ENCODE results near the gene SELENOO. TPM values are rescaled to one million over a fixed set of nuclear protein-coding genes. Genes with fewer than 3 reads are reported as not detected.
A peak's percentile ranks its signal among the peaks of the same experiment; 100 is the strongest.

SELENOO gene
- total and polyA plus RNA-seq, 12 donors = 9.6 to 29.8 (median 12.2) TPM

DNA sequence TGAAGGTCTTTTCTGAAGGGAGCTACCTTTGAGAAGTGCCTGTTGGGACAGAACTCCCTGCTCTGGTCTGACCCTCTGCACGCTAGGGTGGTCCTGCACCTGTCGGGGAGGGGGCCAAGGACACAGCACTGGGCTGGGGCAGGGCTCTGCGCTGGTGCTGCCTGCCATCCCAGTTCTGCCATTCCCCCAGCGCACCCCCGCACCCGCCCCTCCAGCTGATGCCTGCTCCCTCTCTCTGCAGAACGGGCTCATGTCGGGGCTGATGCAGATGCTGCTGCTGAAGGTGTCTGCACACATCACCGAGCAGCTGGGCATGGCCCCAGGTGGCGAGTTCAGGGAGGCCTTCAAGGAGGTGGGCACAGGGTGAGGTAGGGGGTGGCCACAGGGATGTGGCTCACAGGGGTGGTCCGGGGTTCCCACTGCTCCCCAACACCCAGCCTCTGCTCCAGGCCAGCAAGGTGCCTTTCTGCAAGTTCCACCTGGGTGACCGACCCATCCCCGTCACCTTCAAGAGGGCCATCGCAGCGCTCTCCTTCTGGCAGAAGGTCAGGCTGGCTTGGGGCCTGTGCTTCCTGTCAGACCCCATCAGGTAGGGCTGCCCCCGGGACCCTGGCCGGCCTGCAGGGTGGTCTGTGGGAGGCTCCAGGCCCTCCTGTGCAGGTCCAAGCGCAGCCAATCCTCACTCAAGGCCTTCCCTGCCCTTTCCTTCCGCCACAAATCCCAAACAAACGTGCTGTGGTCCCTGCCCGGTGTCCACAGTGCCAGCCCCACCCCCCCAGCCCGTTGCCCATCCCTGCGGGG is 3.6 kb upstream of the SELENOO start:
- WGBS, 2 donors = 86 to 88% methylated on average over 23 of the region's 23 CpGs
- H3K27me3 ChIP-seq = no peaks in the 10 kb centered on the region
- no peaks in the 10 kb centered on the region for H3K9me3 ChIP-seq
- H3K36me3 ChIP-seq = peaks cover 0 to 68% (median 5%) of the 10 kb centered on the region in 9 donors
- TF ChIP-seq, protein P1, sequence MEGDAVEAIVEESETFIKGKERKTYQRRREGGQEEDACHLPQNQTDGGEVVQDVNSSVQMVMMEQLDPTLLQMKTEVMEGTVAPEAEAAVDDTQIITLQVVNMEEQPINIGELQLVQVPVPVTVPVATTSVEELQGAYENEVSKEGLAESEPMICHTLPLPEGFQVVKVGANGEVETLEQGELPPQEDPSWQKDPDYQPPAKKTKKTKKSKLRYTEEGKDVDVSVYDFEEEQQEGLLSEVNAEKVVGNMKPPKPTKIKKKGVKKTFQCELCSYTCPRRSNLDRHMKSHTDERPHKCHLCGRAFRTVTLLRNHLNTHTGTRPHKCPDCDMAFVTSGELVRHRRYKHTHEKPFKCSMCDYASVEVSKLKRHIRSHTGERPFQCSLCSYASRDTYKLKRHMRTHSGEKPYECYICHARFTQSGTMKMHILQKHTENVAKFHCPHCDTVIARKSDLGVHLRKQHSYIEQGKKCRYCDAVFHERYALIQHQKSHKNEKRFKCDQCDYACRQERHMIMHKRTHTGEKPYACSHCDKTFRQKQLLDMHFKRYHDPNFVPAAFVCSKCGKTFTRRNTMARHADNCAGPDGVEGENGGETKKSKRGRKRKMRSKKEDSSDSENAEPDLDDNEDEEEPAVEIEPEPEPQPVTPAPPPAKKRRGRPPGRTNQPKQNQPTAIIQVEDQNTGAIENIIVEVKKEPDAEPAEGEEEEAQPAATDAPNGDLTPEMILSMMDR (IDR thresholded peaks at IDR 0.05) = no peak
- no peak overlapping the region for H3K27ac ChIP-seq
- DNase-seq = no peak
- peaks cover 4 to 27% (median 18%) of the 10 kb centered on the region in 9 donors for H3K4me1 ChIP-seq
- intact Hi-C loops (cut with DNase I) = loop anchor here in 1 of 10 donors (10.0 kb wide), 1 partner anchor 272 kb away; no protein-coding TSS in a partner anchor
- no peak overlapping the region for H3K4me3 ChIP-seq
- ATAC-seq = no peak

DNA sequence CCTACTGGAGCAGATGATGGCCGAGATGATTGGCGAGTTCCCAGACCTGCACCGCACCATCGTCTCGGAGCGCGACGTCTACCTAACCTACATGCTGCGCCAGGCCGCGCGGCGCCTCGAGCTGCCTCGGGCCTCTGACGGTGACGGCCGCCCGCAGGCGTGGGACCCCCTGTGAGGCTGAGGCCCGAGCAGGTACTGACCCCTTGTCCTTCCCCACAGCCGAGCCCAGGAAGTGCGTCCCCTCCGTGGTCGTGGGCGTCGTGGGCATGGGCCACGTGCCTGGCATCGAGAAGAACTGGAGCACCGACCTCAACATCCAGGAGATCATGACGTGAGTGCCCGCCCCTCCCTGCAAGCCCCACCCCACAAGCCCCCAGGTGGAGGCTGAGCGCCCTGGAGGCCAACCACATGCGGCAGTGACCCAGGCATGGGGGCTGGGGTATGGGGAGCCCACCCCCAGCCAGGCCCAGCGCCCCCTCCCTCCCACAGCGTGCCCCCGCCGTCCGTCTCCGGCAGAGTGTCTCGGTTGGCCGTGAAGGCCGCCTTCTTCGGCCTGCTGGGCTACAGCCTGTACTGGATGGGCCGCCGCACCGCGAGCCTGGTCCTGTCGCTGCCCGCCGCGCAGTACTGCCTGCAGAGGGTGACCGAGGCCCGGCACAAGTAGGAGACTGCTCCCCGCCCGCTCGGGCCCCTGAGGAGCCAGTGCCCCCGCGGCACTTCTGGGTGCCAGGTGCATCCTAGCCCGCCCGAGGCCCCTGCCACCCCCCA is 2.8 kb upstream of the SELENOO start:
- no peak overlapping the region for H3K4me3 ChIP-seq
- H3K9me3 ChIP-seq = no peaks in the 10 kb centered on the region
- WGBS, 2 donors = 94 to 95% methylated on average over 61 of the region's 61 CpGs
- peaks cover 0 to 69% (median 5%) of the 10 kb centered on the region in 9 donors for H3K36me3 ChIP-seq
- DNase-seq (no peak), ATAC-seq (peak in 1 of 8 donors; percentile 11)
- intact Hi-C loops (cut with DNase I) = loop anchor here in 1 of 10 donors (10.0 kb wide), 1 partner anchor 273 kb away; no protein-coding TSS in a partner anchor
- peaks cover 4 to 29% (median 23%) of the 10 kb centered on the region in 9 donors for H3K4me1 ChIP-seq
- H3K27ac ChIP-seq = no peak overlapping the region
- TF ChIP-seq, protein P1 (IDR thresholded peaks at IDR 0.05) = no peak
- H3K27me3 ChIP-seq = no peaks in the 10 kb centered on the region

DNA sequence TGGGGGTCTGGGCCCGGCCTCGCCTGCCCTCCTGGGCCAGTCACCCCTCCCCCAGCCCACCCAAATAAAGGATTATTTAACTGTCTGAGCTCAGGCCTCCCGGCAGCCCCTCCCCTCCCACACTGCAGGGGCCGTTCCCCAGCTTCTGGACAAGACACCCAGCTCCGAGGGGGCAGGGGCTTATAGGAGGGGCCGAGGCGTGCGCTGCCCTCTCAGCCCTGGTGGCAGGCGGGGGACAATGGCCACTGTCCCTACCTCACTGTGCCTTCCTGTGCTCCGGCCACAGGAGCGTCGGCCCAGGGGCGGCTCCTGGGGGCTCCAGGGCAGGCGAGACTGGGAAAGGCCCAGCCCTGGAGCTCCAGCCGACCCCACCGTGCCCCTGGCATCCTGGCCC is 2.2 kb upstream of the SELENOO start:
- Histone ChIP-seq H3K9me3 (no peaks in the 10 kb centered on the region), H3K4me3 (no peak overlapping the region), H3K36me3 (peaks cover 0 to 68% (median 5%) of the 10 kb centered on the region in 9 donors), H3K27ac (no peak overlapping the region), H3K4me1 (peaks cover 4 to 30% (median 23%) of the 10 kb centered on the region in 9 donors), H3K27me3 (no peaks in the 10 kb centered on the region)
- ATAC-seq (peak in 1 of 8 donors; percentile 1), DNase-seq (no peak)
- intact Hi-C loops (cut with DNase I) = loop anchor here in 1 of 10 donors (10.0 kb wide), 1 partner anchor 274 kb away; no protein-coding TSS in a partner anchor
- WGBS, 2 donors = 90 to 93% methylated on average over 16 of the region's 16 CpGs
- TF ChIP-seq, protein P1 (IDR thresholded peaks at IDR 0.05) = no peak

DNA sequence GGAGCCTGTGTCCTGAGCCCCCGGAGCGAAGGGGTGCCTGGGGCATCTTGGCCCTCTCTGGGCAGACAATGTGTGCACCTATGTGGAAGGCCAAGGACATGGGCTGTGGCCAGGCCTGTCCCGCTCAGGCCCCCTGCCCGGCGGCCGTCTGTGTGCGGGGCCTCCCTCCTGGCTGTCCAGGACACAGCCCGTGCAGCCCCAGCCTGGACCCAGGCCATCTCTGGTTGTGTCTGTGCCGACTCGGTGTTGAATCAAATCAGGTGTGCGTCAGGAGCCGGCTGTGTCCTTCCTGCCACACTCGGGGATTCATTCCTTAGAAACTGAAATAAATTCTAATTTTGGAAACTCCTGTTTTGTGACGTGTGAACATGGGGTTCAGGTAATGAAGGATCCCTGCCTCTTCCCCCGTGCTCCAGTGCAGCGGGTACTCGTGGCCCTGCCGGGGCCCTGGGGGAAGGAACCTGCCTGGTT is 1.5 kb upstream of the SELENOO start:
- H3K4me1 ChIP-seq = peaks cover 4 to 32% (median 23%) of the 10 kb centered on the region in 9 donors
- peak in 1 of 8 donors; percentile 12 for ATAC-seq
- H3K27me3 ChIP-seq = no peaks in the 10 kb centered on the region
- DNase-seq = no peak
- intact Hi-C loops (cut with DNase I) = loop anchor here in 1 of 10 donors (10.0 kb wide), 1 partner anchor 274 kb away; no protein-coding TSS in a partner anchor
- H3K27ac ChIP-seq = peak overlapping the region in 2 of 10 donors; percentile 8 to 85
- H3K9me3 ChIP-seq = no peaks in the 10 kb centered on the region
- peak overlapping the region in 1 of 10 donors; percentile 74 for H3K4me3 ChIP-seq
- H3K36me3 ChIP-seq = peaks cover 0 to 62% (median 9%) of the 10 kb centered on the region in 9 donors
- TF ChIP-seq, protein P1 (IDR thresholded peaks at IDR 0.05) = no peak
- WGBS, 2 donors = 75 to 76% methylated on average over 18 of the region's 18 CpGs

Data from heart right ventricle (tissue), 16 donors.